WI38 (cell line): ENCODE results near the gene TRABD2B.

Source experiments
- H3K4me3 ChIP-seq: 2 replicates; pipeline ENCODE4 v1.5.1; 2011; ENCODE audit warnings: low read depth, mild to moderate bottlenecking, control low read depth, low read length
- TF ChIP-seq, protein P1 (sequence below): IDR thresholded peaks from 2 replicates; pipeline ENCODE4 v1.5.1; 2012; ENCODE audit warnings: low read depth, mild to moderate bottlenecking, control low read depth, low read length

The TRABD2B gene

GRCh38 chr1:47875831-47876586 is 121.2 kb downstream of the TRABD2B start:
- no peak overlapping the region for H3K4me3 ChIP-seq
- TF ChIP-seq, protein P1, sequence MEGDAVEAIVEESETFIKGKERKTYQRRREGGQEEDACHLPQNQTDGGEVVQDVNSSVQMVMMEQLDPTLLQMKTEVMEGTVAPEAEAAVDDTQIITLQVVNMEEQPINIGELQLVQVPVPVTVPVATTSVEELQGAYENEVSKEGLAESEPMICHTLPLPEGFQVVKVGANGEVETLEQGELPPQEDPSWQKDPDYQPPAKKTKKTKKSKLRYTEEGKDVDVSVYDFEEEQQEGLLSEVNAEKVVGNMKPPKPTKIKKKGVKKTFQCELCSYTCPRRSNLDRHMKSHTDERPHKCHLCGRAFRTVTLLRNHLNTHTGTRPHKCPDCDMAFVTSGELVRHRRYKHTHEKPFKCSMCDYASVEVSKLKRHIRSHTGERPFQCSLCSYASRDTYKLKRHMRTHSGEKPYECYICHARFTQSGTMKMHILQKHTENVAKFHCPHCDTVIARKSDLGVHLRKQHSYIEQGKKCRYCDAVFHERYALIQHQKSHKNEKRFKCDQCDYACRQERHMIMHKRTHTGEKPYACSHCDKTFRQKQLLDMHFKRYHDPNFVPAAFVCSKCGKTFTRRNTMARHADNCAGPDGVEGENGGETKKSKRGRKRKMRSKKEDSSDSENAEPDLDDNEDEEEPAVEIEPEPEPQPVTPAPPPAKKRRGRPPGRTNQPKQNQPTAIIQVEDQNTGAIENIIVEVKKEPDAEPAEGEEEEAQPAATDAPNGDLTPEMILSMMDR = no peak

DNA sequence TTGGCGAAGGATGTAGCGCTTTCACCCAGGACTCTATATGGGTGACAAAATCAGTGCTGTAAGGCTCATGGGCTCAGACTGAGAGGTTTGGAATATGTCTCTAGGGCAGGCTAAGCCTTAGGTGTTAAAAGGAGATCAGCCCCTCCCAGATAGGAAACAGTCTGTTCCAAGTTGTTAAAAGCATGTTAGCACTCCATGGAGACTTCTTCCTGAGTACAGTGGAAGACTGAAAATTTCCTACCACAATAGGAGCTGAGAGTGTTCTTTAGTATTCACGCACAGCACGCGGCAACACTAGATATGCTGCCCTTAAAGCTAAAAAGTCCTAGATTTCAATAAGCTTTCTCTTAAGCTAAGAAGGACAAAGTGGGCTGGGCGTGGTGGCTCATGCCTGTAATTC is 122.1 kb downstream of the TRABD2B start:
- TF ChIP-seq, protein P1 = no peak

GRCh38 chr1:47873337-47873736 is 123.8 kb downstream of the TRABD2B start:
- H3K4me3 ChIP-seq = no peak overlapping the region
- TF ChIP-seq, protein P1 = no peak

More for the DNA sequence above, 122.1 kb downstream of the TRABD2B start:
- no peak overlapping the region for H3K4me3 ChIP-seq

GRCh38 chr1:47872886-47873285 is 124.3 kb downstream of the TRABD2B start:
- TF ChIP-seq, protein P1 = no peak
- no peak overlapping the region for H3K4me3 ChIP-seq

GRCh38 chr1:47871799-47872353 is 125.3 kb downstream of the TRABD2B start:
- TF ChIP-seq, protein P1 = no peak
- no peak overlapping the region for H3K4me3 ChIP-seq

- no peak overlapping the region for H3K4me3 ChIP-seq
- TF ChIP-seq, protein P1 = no peak
Observed at GRCh38 chr1:47870946-47871676, 126.1 kb downstream of the TRABD2B start.

DNA sequence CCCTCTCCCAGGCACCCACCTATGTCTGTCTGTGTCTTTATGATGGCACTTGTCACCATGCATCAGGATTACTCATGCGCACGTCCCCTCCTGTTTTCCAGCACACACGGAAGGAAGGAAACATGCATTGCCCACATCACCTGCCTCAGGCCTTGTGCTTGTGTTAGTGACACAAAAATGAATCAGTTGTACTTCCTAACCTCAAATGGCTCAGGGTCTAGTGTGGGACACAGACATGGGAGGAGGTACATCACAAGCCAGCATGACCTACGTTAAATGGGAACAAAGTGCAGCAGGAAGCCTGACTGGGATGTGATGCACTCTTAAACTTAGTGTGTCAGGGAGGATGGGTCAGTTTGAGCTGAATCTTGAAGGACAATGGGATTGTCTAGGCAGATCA is 126.7 kb downstream of the TRABD2B start:
- H3K4me3 ChIP-seq = no peak overlapping the region
- TF ChIP-seq, protein P1 = no peak
